Epithelial cell of esophagus (primary cell): ENCODE results near the gene LCP1.

ENCODE experiments used
- DNase-seq: peaks from one replicate; pipeline ENCODE4 v3.0.0; 2010; ENCODE audit warnings: low read depth
- H3K4me3 ChIP-seq: 2 replicates; pipeline ENCODE4 v1.5.1; 2011; ENCODE audit warnings: mild to moderate bottlenecking, low read length, control low read depth
- CTCF ChIP-seq: IDR thresholded peaks from 2 replicates; pipeline ENCODE4 v1.5.1; 2011; ENCODE audit warnings: low read depth, mild to moderate bottlenecking, low read length, control low read depth, inconsistent platforms; ENCODE audit not compliant: insufficient read depth; ENCODE audit errors: missing control alignments

LCP1 gene

GRCh38 chr13:46170268-46170667 is 11.7 kb downstream of the LCP1 start:
- no peak for TF ChIP-seq CTCF
- no peak for DNase-seq
- H3K4me3 ChIP-seq, result no peak overlapping the region

GRCh38 chr13:46169758-46170157 is 12.2 kb downstream of the LCP1 start:
- TF ChIP-seq CTCF, result no peak
- H3K4me3 ChIP-seq, result no peak overlapping the region
- no peak for DNase-seq

- no peak for DNase-seq
Measured at GRCh38 chr13:46168783-46169182, 13.2 kb downstream of the LCP1 start.

GRCh38 chr13:46168341-46168740 is 13.6 kb downstream of the LCP1 start:
- TF ChIP-seq CTCF, result no peak
- DNase-seq, result peak; percentile 80
- no peak overlapping the region for H3K4me3 ChIP-seq

More at GRCh38 chr13:46168783-46169182, 13.2 kb downstream of the LCP1 start:
- no peak overlapping the region for H3K4me3 ChIP-seq
- TF ChIP-seq CTCF, result no peak

GRCh38 chr13:46166947-46167610 is 14.9 kb downstream of the LCP1 start:
- no peak for DNase-seq
- H3K4me3 ChIP-seq, result no peak overlapping the region
- no peak for TF ChIP-seq CTCF

- H3K4me3 ChIP-seq, result no peak overlapping the region
- TF ChIP-seq CTCF, result no peak
- DNase-seq, result no peak
Measured at GRCh38 chr13:46166224-46166584, 15.8 kb downstream of the LCP1 start.
